ENCODE data around the gene TOM1. TPM values are rescaled to one million over a fixed set of nuclear protein-coding genes. Genes with fewer than 3 reads are reported as not detected.

TOM1 gene
- total and polyA plus RNA-seq, 2 of the 13 experiments (the other 11 are each of a cell fraction or from before 2014, with no cell fraction given) = 30.8 to 87.3 TPM

DNA sequence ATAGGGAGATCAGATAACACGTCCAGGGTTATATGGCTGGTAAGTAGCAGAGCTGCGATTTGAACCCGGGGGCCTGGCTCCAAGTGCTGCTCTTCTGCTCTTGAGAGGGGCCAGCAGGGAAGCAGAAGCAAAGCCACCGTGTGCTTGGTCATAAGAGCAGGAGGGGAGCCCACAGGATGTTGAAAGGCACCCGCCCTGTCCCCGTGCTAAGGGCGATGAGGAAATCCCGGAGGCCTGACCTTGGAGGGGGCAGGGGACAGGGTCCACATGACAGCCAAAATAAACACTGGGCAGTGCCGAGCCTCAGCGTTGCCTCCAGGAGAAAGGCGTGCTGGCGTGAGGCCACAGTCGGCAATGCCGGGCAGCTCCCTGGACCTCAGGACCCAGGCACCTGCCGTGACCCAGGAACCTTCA, 28.8 kb downstream of the TOM1 start (continued):
- TF ChIP-seq, protein P1, sequence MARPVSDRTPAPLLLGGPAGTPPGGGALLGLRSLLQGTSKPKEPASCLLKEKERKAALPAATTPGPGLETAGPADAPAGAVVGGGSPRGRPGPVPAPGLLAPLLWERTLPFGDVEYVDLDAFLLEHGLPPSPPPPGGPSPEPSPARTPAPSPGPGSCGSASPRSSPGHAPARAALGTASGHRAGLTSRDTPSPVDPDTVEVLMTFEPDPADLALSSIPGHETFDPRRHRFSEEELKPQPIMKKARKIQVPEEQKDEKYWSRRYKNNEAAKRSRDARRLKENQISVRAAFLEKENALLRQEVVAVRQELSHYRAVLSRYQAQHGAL (CRISPR knock-in tag; IDR thresholded peaks at IDR 0.05; ENCODE audit: not compliant biosample characterization) = no peak
- TF ChIP-seq, protein P2, sequence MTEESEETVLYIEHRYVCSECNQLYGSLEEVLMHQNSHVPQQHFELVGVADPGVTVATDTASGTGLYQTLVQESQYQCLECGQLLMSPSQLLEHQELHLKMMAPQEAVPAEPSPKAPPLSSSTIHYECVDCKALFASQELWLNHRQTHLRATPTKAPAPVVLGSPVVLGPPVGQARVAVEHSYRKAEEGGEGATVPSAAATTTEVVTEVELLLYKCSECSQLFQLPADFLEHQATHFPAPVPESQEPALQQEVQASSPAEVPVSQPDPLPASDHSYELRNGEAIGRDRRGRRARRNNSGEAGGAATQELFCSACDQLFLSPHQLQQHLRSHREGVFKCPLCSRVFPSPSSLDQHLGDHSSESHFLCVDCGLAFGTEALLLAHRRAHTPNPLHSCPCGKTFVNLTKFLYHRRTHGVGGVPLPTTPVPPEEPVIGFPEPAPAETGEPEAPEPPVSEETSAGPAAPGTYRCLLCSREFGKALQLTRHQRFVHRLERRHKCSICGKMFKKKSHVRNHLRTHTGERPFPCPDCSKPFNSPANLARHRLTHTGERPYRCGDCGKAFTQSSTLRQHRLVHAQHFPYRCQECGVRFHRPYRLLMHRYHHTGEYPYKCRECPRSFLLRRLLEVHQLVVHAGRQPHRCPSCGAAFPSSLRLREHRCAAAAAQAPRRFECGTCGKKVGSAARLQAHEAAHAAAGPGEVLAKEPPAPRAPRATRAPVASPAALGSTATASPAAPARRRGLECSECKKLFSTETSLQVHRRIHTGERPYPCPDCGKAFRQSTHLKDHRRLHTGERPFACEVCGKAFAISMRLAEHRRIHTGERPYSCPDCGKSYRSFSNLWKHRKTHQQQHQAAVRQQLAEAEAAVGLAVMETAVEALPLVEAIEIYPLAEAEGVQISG (CRISPR knock-in tag; IDR thresholded peaks at IDR 0.05) = peak; percentile 91
- TF ChIP-seq TAF1 (CRISPR knock-in tag; IDR thresholded peaks at IDR 0.05) (peak; percentile 52; the same call in 1 of the 2 replicates), NFE2 (CRISPR knock-in tag; IDR thresholded peaks at IDR 0.05) (no peak), HNF4G (IDR thresholded peaks at IDR 0.05; ENCODE audit: borderline replicate concordance, low read depth, low read length) (peak; percentile 89), HNF4G (CRISPR knock-in tag; IDR thresholded peaks at IDR 0.05; ENCODE audit: borderline replicate concordance, low read depth) (peak; percentile 95; the same call in 1 of the 2 replicates), ZNF850 (CRISPR knock-in tag; conservative IDR thresholded peaks at IDR 0.05) (no peak), SNAPC2 (CRISPR knock-in tag; IDR thresholded peaks at IDR 0.05) (0 out of 2 replicates have a peak, but pooled peaks have one; percentile 72), ZKSCAN5 (CRISPR knock-in tag; IDR thresholded peaks at IDR 0.05) (peak; percentile 83), GLI4 (CRISPR knock-in tag; IDR thresholded peaks at IDR 0.05; ENCODE audit: borderline replicate concordance) (no peak), FOXO1 (CRISPR knock-in tag; IDR thresholded peaks at IDR 0.05) (peak; percentile 99), ZNF24 (IDR thresholded peaks at IDR 0.05) (no peak), ZBTB44 (CRISPR knock-in tag; IDR thresholded peaks at IDR 0.05) (no peak), ETV5 (CRISPR knock-in tag; IDR thresholded peaks at IDR 0.05; ENCODE audit: borderline replicate concordance) (peak; percentile 94), LBX2 (CRISPR knock-in tag; IDR thresholded peaks at IDR 0.05; ENCODE audit: borderline replicate concordance) (no peak; the same call in 1 of the 2 replicates), DR1 (CRISPR knock-in tag; IDR thresholded peaks at IDR 0.05) (no peak), ZNF83 (CRISPR knock-in tag; IDR thresholded peaks at IDR 0.05; ENCODE audit: borderline replicate concordance) (peak; percentile 79; the same call in 1 of the 2 replicates)
- TF ChIP-seq, protein P3, sequence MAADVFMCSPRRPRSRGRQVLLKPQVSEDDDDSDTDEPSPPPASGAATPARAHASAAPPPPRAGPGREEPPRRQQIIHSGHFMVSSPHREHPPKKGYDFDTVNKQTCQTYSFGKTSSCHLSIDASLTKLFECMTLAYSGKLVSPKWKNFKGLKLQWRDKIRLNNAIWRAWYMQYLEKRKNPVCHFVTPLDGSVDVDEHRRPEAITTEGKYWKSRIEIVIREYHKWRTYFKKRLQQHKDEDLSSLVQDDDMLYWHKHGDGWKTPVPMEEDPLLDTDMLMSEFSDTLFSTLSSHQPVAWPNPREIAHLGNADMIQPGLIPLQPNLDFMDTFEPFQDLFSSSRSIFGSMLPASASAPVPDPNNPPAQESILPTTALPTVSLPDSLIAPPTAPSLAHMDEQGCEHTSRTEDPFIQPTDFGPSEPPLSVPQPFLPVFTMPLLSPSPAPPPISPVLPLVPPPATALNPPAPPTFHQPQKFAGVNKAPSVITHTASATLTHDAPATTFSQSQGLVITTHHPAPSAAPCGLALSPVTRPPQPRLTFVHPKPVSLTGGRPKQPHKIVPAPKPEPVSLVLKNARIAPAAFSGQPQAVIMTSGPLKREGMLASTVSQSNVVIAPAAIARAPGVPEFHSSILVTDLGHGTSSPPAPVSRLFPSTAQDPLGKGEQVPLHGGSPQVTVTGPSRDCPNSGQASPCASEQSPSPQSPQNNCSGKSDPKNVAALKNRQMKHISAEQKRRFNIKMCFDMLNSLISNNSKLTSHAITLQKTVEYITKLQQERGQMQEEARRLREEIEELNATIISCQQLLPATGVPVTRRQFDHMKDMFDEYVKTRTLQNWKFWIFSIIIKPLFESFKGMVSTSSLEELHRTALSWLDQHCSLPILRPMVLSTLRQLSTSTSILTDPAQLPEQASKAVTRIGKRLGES (CRISPR knock-in tag; IDR thresholded peaks at IDR 0.05; ENCODE audit: borderline replicate concordance) = no peak
